KMS-11 (cell line): ENCODE measurements around the gene STK36.

Experiments
- H2AFZ ChIP-seq: fragments of 200-600 bp; sonication (generic); 2 replicates; pipeline ENCODE4 v1.6.1; 2016; ENCODE audit warnings: antibody characterized with exemption, mixed run types, low read depth
- H3K27ac ChIP-seq: fragments of 200-600 bp; sonication (generic); 2 replicates; pipeline ENCODE4 v1.6.1; 2016; ENCODE audit warnings: mild to moderate bottlenecking, mixed run types
- H3K27me3 ChIP-seq: fragments of 200-600 bp; sonication (generic); 2 replicates; pipeline ENCODE4 v1.6.1; 2017; ENCODE audit warnings: mild to moderate bottlenecking, low read depth, mixed run types, moderate library complexity; ENCODE audit not compliant: insufficient read depth
- H3K36me3 ChIP-seq: fragments of 200-600 bp; sonication (generic); 2 replicates; pipeline ENCODE4 v1.6.1; 2017; ENCODE audit warnings: mild to moderate bottlenecking, mixed run types; ENCODE audit not compliant: insufficient read depth
- H3K4me1 ChIP-seq: fragments of 200-600 bp; sonication (generic); 2 replicates; pipeline ENCODE4 v1.6.1; 2016; ENCODE audit warnings: mild to moderate bottlenecking, low read depth, mixed run types; ENCODE audit not compliant: poor library complexity, severe bottlenecking
- H3K4me2 ChIP-seq: fragments of 200-600 bp; sonication (generic); 2 replicates; pipeline ENCODE4 v1.7.0; 2016; ENCODE audit warnings: mild to moderate bottlenecking, mixed run types
- H3K4me3 ChIP-seq: fragments of 200-600 bp; sonication (generic); IDR thresholded peaks from 2 replicates; pipeline ENCODE4 v1.6.1; 2017; ENCODE audit warnings: low read depth, low read length, mixed read lengths; ENCODE audit not compliant: insufficient read depth
- H3K79me2 ChIP-seq: fragments of 200-600 bp; sonication (generic); 2 replicates; pipeline ENCODE4 v1.6.1; 2016; ENCODE audit warnings: low read depth, mixed run types; ENCODE audit not compliant: insufficient read depth
- H3K9ac ChIP-seq: fragments of 200-600 bp; sonication (generic); 2 replicates; pipeline ENCODE4 v1.6.1; 2016; ENCODE audit warnings: mild to moderate bottlenecking, mixed run types
- H4K20me1 ChIP-seq: fragments of 200-600 bp; sonication (generic); 2 replicates; pipeline ENCODE4 v1.6.1; 2016; ENCODE audit warnings: mild to moderate bottlenecking, mixed run types; ENCODE audit not compliant: insufficient read depth
- TF ChIP-seq, protein P1 (sequence below): fragments of 200-600 bp; sonication (generic); conservative IDR thresholded peaks from 2 replicates; pipeline ENCODE4 v1.6.1; 2017; ENCODE audit warnings: low read depth, mild to moderate bottlenecking, antibody characterized with exemption, low read length, moderate library complexity, mixed read lengths

STK36 gene

GRCh38 chr2:218746470-218746795, 74.5 kb downstream of the STK36 start:
- no peaks in the 10 kb centered on the region; the same call in 1 of the 2 replicates for H3K36me3 ChIP-seq
- no peak overlapping the region for H3K4me2 ChIP-seq
- peaks cover 17% of the 10 kb centered on the region for H3K4me1 ChIP-seq
- H3K27ac ChIP-seq: no peak overlapping the region
- no peaks in the 10 kb centered on the region for H4K20me1 ChIP-seq
- TF ChIP-seq, protein P1, sequence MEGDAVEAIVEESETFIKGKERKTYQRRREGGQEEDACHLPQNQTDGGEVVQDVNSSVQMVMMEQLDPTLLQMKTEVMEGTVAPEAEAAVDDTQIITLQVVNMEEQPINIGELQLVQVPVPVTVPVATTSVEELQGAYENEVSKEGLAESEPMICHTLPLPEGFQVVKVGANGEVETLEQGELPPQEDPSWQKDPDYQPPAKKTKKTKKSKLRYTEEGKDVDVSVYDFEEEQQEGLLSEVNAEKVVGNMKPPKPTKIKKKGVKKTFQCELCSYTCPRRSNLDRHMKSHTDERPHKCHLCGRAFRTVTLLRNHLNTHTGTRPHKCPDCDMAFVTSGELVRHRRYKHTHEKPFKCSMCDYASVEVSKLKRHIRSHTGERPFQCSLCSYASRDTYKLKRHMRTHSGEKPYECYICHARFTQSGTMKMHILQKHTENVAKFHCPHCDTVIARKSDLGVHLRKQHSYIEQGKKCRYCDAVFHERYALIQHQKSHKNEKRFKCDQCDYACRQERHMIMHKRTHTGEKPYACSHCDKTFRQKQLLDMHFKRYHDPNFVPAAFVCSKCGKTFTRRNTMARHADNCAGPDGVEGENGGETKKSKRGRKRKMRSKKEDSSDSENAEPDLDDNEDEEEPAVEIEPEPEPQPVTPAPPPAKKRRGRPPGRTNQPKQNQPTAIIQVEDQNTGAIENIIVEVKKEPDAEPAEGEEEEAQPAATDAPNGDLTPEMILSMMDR: no peak
- no peak overlapping the region for H3K4me3 ChIP-seq
- no peak overlapping the region for H2AFZ ChIP-seq
- no peaks in the 10 kb centered on the region for H3K79me2 ChIP-seq
- H3K27me3 ChIP-seq: no peaks in the 10 kb centered on the region
- no peak overlapping the region for H3K9ac ChIP-seq

GRCh38 chr2:218746960-218747359, 75.1 kb downstream of the STK36 start:
- no peak overlapping the region for H3K9ac ChIP-seq
- TF ChIP-seq, protein P1: no peak
- H3K79me2 ChIP-seq: no peaks in the 10 kb centered on the region
- no peaks in the 10 kb centered on the region for H4K20me1 ChIP-seq
- H3K4me3 ChIP-seq: no peak overlapping the region
- H3K27ac ChIP-seq: no peak overlapping the region
- H3K36me3 ChIP-seq: no peaks in the 10 kb centered on the region; the same call in 1 of the 2 replicates
- H3K27me3 ChIP-seq: no peaks in the 10 kb centered on the region
- H3K4me2 ChIP-seq: no peak overlapping the region
- no peak overlapping the region for H2AFZ ChIP-seq
- peaks cover 17% of the 10 kb centered on the region for H3K4me1 ChIP-seq

- H3K4me3 ChIP-seq: no peak overlapping the region
- peaks cover 14% of the 10 kb centered on the region for H3K4me1 ChIP-seq
- no peaks in the 10 kb centered on the region for H4K20me1 ChIP-seq
- no peaks in the 10 kb centered on the region for H3K27me3 ChIP-seq
- H3K4me2 ChIP-seq: no peak overlapping the region
- no peak overlapping the region for H3K27ac ChIP-seq
- H3K79me2 ChIP-seq: no peaks in the 10 kb centered on the region
- H3K36me3 ChIP-seq: no peaks in the 10 kb centered on the region; the same call in 1 of the 2 replicates
- TF ChIP-seq, protein P1: no peak
- no peak overlapping the region for H2AFZ ChIP-seq
- no peak overlapping the region for H3K9ac ChIP-seq
Measured at GRCh38 chr2:218748741-218749441, 77.0 kb downstream of the STK36 start.
